ENCODE data around the gene SLC6A13.

GRCh38 chr12:195951-196350, 66.7 kb downstream of the SLC6A13 start:
- no peak for TF ChIP-seq POLR2A (IDR thresholded peaks at IDR 0.05)
- TF ChIP-seq, protein P1, sequence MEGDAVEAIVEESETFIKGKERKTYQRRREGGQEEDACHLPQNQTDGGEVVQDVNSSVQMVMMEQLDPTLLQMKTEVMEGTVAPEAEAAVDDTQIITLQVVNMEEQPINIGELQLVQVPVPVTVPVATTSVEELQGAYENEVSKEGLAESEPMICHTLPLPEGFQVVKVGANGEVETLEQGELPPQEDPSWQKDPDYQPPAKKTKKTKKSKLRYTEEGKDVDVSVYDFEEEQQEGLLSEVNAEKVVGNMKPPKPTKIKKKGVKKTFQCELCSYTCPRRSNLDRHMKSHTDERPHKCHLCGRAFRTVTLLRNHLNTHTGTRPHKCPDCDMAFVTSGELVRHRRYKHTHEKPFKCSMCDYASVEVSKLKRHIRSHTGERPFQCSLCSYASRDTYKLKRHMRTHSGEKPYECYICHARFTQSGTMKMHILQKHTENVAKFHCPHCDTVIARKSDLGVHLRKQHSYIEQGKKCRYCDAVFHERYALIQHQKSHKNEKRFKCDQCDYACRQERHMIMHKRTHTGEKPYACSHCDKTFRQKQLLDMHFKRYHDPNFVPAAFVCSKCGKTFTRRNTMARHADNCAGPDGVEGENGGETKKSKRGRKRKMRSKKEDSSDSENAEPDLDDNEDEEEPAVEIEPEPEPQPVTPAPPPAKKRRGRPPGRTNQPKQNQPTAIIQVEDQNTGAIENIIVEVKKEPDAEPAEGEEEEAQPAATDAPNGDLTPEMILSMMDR (IDR thresholded peaks at IDR 0.05 in 4 of 5, conservative IDR thresholded peaks at IDR 0.05 in 1 of 5): no peak
